ENCODE results near the gene PRR5L. TPM values are rescaled to one million over a fixed set of nuclear protein-coding genes. Genes with fewer than 3 reads are reported as not detected.

PRR5L gene
- total and polyA plus RNA-seq, 2 experiments from 2014 or later = 0.70 to 2.6 TPM

DNA sequence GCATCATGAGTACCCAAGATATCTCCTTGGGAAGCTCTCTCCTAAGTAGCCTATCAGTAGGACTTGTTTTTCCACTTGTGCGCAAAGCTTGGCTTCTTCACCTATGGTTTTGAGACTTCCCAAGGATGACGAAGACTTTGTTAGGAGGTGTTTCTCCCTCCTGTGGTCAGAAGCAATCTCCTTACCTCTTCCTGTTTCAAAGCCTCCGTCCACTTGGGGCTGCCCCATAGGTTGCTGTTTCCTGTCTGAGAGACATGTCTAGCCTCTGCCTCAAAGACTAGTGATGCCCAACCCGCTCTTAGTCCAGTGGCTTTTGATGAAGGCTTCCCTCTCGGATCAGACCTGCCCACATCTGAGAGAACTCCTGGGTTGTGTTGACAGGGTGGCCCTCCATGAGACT is 121.1 kb downstream of the PRR5L start:
- Histone ChIP-seq H3K36me3 (no peaks in the 10 kb centered on the region), H3K27me3 (no peaks in the 10 kb centered on the region), H3K4me1 (ENCODE audit: low read depth) (no peaks in the 10 kb centered on the region), H3K27ac (no peak overlapping the region), H3K9me3 (ENCODE audit: low read depth) (no peaks in the 10 kb centered on the region), H3K4me3 (no peak overlapping the region)
- TF ChIP-seq, protein P1, sequence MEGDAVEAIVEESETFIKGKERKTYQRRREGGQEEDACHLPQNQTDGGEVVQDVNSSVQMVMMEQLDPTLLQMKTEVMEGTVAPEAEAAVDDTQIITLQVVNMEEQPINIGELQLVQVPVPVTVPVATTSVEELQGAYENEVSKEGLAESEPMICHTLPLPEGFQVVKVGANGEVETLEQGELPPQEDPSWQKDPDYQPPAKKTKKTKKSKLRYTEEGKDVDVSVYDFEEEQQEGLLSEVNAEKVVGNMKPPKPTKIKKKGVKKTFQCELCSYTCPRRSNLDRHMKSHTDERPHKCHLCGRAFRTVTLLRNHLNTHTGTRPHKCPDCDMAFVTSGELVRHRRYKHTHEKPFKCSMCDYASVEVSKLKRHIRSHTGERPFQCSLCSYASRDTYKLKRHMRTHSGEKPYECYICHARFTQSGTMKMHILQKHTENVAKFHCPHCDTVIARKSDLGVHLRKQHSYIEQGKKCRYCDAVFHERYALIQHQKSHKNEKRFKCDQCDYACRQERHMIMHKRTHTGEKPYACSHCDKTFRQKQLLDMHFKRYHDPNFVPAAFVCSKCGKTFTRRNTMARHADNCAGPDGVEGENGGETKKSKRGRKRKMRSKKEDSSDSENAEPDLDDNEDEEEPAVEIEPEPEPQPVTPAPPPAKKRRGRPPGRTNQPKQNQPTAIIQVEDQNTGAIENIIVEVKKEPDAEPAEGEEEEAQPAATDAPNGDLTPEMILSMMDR (IDR thresholded peaks at IDR 0.05; ENCODE audit: low read depth, low read length) = no peak
- DNase-seq (ENCODE audit: low read depth in 1 of 2, low spot score in 1 of 2) = no peak

DNA sequence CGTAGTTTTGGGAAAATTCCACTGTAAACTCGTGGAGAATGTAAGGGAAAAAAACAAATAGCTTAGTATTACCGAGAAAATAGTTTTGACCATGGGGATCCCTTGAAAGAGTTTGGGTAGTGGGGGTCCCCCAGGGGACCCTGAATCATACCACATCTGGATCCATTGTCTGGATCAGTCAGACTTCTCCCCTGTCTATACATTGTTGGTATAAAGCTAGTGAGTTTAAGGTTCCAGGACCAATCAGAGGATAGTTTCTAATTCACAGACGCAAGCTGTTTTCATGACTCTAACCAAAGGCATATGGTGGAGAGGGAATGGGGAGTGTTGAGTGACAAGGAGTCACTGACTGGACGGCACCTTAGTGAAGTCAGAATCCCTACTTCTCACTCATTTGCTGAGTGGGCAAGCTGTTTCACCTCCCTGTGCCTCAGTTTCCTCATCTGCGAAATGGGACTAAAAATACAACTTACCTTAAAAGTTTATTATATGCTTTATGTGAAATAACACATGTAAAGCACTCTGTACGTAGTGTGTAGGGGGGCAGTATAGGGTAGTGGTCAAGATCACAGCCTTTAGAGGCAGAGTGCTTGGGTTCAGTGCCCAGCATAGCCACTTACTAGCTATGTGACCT is 123.8 kb downstream of the PRR5L start:
- no peaks in the 10 kb centered on the region for H3K4me1 ChIP-seq (ENCODE audit: low read depth)
- H3K27me3 ChIP-seq = no peaks in the 10 kb centered on the region
- no peak overlapping the region for H3K27ac ChIP-seq
- no peak for DNase-seq (ENCODE audit: low read depth in 1 of 2, low spot score in 1 of 2)
- no peaks in the 10 kb centered on the region for H3K9me3 ChIP-seq (ENCODE audit: low read depth)
- H3K4me3 ChIP-seq = no peak overlapping the region
- H3K36me3 ChIP-seq = no peaks in the 10 kb centered on the region
- TF ChIP-seq, protein P1 (IDR thresholded peaks at IDR 0.05; ENCODE audit: low read depth, low read length) = no peak

DNA sequence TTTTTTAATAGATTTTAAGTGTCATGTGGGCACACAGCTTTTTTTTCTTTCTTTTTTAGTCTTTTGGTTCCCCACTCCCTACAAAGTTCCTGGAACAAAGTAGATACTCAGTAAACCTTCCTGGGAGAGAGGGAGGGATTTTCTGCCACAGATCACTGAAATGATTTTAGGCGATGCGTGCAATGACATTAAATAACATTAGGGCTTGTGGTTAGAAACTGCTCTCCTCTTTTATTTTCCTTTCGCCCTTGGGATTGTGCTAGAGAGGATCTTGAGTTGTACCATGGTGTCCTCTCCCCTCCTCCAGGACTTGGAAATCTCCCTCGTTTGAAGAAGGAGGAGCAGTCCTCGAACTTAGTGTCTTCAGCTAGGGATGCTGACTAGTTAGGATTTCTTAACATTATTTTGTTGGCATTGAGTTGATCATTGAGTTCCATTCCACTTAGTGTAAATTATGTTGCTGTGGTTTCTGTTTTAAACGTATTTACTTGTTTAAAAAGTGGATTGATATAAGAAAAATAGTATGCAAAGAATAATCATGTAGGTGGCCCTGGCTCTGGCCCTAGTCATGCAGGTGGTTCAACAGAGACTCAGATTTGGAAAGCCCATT is 125.6 kb downstream of the PRR5L start:
- no peaks in the 10 kb centered on the region for H3K36me3 ChIP-seq

DNA sequence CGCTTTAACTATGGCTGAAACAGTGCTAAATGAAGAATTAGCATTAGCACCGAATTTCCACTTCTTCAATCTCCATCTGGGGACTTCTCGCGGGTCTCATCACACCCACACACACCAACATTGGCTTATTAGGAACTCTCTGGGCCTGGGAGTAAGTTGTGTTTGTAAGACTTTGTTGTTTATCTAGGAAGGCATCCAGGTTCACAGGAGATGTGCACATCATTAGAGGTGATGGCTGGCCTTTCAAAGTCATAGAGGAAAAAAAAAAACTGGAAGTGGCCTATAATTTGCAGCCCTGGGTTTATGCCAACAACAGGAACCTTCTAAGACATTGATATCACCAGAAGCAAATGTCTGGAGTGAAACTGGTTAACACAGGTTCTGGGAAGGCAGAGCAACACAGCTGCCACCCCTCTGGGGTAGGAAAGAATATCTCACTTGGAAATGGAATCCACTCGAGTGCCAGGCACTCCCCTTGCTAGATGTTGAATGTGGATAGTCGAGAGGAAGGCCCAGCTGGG is 129.5 kb downstream of the PRR5L start:
- TF ChIP-seq, protein P1 (IDR thresholded peaks at IDR 0.05; ENCODE audit: low read depth, low read length) = no peak
- Histone ChIP-seq H3K27me3 (peaks cover 20% of the 10 kb centered on the region), H3K9me3 (ENCODE audit: low read depth) (no peaks in the 10 kb centered on the region), H3K4me1 (ENCODE audit: low read depth) (no peaks in the 10 kb centered on the region), H3K4me3 (no peak overlapping the region), H3K36me3 (no peaks in the 10 kb centered on the region), H3K27ac (no peak overlapping the region)
- no peak for DNase-seq (ENCODE audit: low read depth in 1 of 2, low spot score in 1 of 2)

More for the DNA sequence above, 125.6 kb downstream of the PRR5L start:
- Histone ChIP-seq H3K4me3 (no peak overlapping the region), H3K27me3 (peaks cover 4% of the 10 kb centered on the region), H3K4me1 (ENCODE audit: low read depth) (no peaks in the 10 kb centered on the region), H3K27ac (no peak overlapping the region), H3K9me3 (ENCODE audit: low read depth) (no peaks in the 10 kb centered on the region)
- TF ChIP-seq, protein P1 (IDR thresholded peaks at IDR 0.05; ENCODE audit: low read depth, low read length) = no peak
- no peak for DNase-seq (ENCODE audit: low read depth in 1 of 2, low spot score in 1 of 2)

DNA sequence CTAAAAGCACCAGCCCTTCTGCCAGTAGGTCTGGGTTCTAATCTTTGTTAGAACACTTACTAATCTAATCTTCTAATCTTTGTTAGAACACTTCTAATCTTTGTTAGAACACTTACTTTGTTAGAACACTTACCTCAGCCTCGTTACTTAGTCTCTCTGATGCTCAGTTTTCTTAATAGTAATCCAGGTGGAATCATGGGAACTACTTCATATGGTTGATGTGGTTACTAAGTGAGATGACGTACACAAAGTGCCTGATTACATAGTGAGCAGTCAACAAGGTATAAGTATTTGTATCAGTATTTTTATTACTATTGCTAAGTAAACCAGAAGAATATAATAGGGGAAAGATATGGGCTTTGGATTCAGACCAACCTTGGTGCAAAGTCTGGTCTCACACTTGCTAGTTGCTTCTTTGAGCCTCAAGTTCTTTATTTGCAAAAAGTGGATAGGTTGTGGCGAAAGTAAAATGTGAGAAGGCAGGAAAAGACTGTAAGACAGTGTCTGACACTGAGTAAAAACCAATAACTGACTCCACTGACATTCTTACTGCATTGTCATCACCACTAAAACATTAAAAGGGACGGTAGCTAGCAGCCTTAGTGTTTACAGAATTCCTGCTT is 130.2 kb downstream of the PRR5L start:
- Histone ChIP-seq H3K36me3 (no peaks in the 10 kb centered on the region), H3K9me3 (ENCODE audit: low read depth) (no peaks in the 10 kb centered on the region), H3K4me3 (no peak overlapping the region), H3K27ac (no peak overlapping the region), H3K4me1 (ENCODE audit: low read depth) (no peaks in the 10 kb centered on the region), H3K27me3 (peaks cover 27% of the 10 kb centered on the region)
- no peak for DNase-seq (ENCODE audit: low read depth in 1 of 2, low spot score in 1 of 2)
- TF ChIP-seq, protein P1 (IDR thresholded peaks at IDR 0.05; ENCODE audit: low read depth, low read length) = no peak
